HepG2 (cell line): ENCODE data around the gene OR1L8.

Experiments used
- EP300 ChIP-seq, 3 experiments: sonication (generic) in 1 of 3; formaldehyde crosslinking in 1 of 3; IDR thresholded peaks; 2 replicates each; pipeline versions ENCODE4 v1.5.1 to v1.6.1; 2011 to 2020; ENCODE audit warnings: low read depth in 2 of 3, low read length in 2 of 3, borderline replicate concordance in 1 of 3, improper control_type of control experiment in 1 of 3, mild to moderate bottlenecking in 1 of 3, missing genetic modification reagents in 1 of 3, moderate library complexity in 1 of 3
- MAX ChIP-seq: IDR thresholded peaks from 2 replicates; pipeline ENCODE4 v1.6.1; 2012; ENCODE audit warnings: inconsistent platforms
- NFKBIZ ChIP-seq: IDR thresholded peaks from 2 replicates; pipeline ENCODE4 v1.6.1; 2018; ENCODE audit warnings: missing genetic modification reagents, missing compliant biosample characterization
- PHF20 ChIP-seq: sonication (generic); formaldehyde crosslinking; IDR thresholded peaks from 2 replicates; pipeline ENCODE4 v1.5.0; 2020; ENCODE audit warnings: mild to moderate bottlenecking, missing genetic modification reagents
- RERE ChIP-seq: IDR thresholded peaks from 2 replicates; pipeline ENCODE4 v1.6.1; 2016; ENCODE audit warnings: low read depth, missing genetic modification reagents, missing compliant biosample characterization
- ZFYVE20 ChIP-seq: sonication (generic); formaldehyde crosslinking; IDR thresholded peaks from 2 replicates; pipeline ENCODE4 v1.8.0; 2023; ENCODE audit warnings: low read depth, mild to moderate bottlenecking, moderate library complexity, missing genetic modification reagents, borderline replicate concordance
- TF ChIP-seq, protein P1 (sequence below): sonication (generic); formaldehyde crosslinking; IDR thresholded peaks from 2 replicates; pipeline ENCODE4 v1.8.0; 2023; ENCODE audit warnings: mild to moderate bottlenecking, missing genetic modification reagents
- TF ChIP-seq, protein P2 (sequence below): sonication (generic); formaldehyde crosslinking; IDR thresholded peaks from 2 replicates; pipeline ENCODE4 v1.5.0; 2020; ENCODE audit warnings: mild to moderate bottlenecking, missing genetic modification reagents, moderate library complexity

- no peak for TF ChIP-seq ZFYVE20 (CRISPR knock-in tag)
- TF ChIP-seq, protein P1, sequence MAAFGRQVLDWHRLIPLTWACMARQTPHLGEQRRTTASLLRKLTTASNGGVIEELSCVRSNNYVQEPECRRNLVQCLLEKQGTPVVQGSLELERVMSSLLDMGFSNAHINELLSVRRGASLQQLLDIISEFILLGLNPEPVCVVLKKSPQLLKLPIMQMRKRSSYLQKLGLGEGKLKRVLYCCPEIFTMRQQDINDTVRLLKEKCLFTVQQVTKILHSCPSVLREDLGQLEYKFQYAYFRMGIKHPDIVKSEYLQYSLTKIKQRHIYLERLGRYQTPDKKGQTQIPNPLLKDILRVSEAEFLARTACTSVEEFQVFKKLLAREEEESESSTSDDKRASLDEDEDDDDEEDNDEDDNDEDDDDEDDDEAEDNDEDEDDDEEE = no peak
- TF ChIP-seq, protein P2, sequence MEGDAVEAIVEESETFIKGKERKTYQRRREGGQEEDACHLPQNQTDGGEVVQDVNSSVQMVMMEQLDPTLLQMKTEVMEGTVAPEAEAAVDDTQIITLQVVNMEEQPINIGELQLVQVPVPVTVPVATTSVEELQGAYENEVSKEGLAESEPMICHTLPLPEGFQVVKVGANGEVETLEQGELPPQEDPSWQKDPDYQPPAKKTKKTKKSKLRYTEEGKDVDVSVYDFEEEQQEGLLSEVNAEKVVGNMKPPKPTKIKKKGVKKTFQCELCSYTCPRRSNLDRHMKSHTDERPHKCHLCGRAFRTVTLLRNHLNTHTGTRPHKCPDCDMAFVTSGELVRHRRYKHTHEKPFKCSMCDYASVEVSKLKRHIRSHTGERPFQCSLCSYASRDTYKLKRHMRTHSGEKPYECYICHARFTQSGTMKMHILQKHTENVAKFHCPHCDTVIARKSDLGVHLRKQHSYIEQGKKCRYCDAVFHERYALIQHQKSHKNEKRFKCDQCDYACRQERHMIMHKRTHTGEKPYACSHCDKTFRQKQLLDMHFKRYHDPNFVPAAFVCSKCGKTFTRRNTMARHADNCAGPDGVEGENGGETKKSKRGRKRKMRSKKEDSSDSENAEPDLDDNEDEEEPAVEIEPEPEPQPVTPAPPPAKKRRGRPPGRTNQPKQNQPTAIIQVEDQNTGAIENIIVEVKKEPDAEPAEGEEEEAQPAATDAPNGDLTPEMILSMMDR (CRISPR knock-in tag) = no peak
- TF ChIP-seq EP300 (IDR thresholded peaks at IDR 0.05; ENCODE audit: low read depth in 2 of 2, low read length in 2 of 2) = no peak
- TF ChIP-seq EP300 (CRISPR knock-in tag; IDR thresholded peaks at IDR 0.05; ENCODE audit: borderline replicate concordance) = no peak
- no peak for TF ChIP-seq PHF20 (CRISPR knock-in tag)
- TF ChIP-seq MAX = no peak
- no peak for TF ChIP-seq RERE (CRISPR knock-in tag)
- TF ChIP-seq NFKBIZ = no peak
These were observed 23.4 kb upstream of the OR1L8 start for GRCh38 chr9:122606587-122606986.
